ENCODE measurements around the gene TSC1.

DNA sequence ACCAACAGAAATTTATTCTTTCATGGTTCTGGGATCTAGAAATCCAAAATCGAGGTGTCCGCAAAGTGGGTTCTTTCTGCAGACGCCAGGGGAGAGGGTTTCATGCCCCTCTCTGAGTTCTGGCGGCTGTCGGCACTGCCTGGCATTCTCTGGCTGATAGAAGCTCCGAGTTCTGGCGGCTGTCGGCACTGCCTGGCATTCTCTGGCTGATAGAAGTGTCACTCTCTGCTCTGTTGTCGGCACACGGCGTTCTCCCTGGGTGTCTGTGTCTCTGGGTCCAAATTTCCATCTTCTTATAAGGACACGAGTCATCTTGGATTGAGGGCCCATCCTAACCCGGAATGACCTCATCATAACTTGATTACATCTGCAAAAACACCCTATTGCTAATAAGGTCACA, 41.7 kb upstream of the TSC1 start:
- TF ChIP-seq, protein P1, sequence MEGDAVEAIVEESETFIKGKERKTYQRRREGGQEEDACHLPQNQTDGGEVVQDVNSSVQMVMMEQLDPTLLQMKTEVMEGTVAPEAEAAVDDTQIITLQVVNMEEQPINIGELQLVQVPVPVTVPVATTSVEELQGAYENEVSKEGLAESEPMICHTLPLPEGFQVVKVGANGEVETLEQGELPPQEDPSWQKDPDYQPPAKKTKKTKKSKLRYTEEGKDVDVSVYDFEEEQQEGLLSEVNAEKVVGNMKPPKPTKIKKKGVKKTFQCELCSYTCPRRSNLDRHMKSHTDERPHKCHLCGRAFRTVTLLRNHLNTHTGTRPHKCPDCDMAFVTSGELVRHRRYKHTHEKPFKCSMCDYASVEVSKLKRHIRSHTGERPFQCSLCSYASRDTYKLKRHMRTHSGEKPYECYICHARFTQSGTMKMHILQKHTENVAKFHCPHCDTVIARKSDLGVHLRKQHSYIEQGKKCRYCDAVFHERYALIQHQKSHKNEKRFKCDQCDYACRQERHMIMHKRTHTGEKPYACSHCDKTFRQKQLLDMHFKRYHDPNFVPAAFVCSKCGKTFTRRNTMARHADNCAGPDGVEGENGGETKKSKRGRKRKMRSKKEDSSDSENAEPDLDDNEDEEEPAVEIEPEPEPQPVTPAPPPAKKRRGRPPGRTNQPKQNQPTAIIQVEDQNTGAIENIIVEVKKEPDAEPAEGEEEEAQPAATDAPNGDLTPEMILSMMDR (IDR thresholded peaks at IDR 0.05; ENCODE audit: low read length): no peak
- TF ChIP-seq EZH2 (optimal IDR thresholded peaks at IDR 0.05; ENCODE audit: low read depth, low read length) (no peak), EZH2phosphoT487 (IDR thresholded peaks at IDR 0.05; ENCODE audit: low read length) (no peak)
